ENCODE measurements around the gene CCN6. TPM values are rescaled to one million over a fixed set of nuclear protein-coding genes. Genes with fewer than 3 reads are reported as not detected.

The CCN6 gene
- total and polyA plus RNA-seq, 2 donors (not counting 1 experiment from before 2014, with no cell fraction given) = not detected

- H2AFZ ChIP-seq (ENCODE audit: insufficient read depth, low read depth, low read length, poor library complexity, severe bottlenecking) = no peak overlapping the region
- no peaks in the 10 kb centered on the region for H3K79me2 ChIP-seq (ENCODE audit: control insufficient read depth, insufficient read depth, low read length)
- H3K4me3 ChIP-seq (ENCODE audit: control extremely low read depth in 1 of 5, extremely low read depth in 1 of 5, insufficient read depth in 1 of 5, low read depth in 2 of 5, low read length in 4 of 5) = no peak overlapping the region
- H3K36me3 ChIP-seq (replicated peaks in 1 of 2; ENCODE audit: control extremely low read depth in 1 of 2, control insufficient read depth in 1 of 2, extremely low read depth in 1 of 2, insufficient read depth in 2 of 2, low read length in 1 of 2) = no peaks in the 10 kb centered on the region
- Mint-ChIP-seq H3K4me3 (peak overlapping the region; percentile 45), H3K9me3 (ENCODE audit: insufficient read depth) (no peaks in the 10 kb centered on the region), H3K27me3 (peaks cover 5% of the 10 kb centered on the region), H3K4me1 (peaks cover 4% of the 10 kb centered on the region), H3K27ac (no peak overlapping the region)
- H3K4me1 ChIP-seq (ENCODE audit: control insufficient read depth in 2 of 2, insufficient read depth in 2 of 2, low read length in 2 of 2) = peaks cover 0 to 3% of the 10 kb centered on the region in 2 donors
- no peak overlapping the region for H3K4me2 ChIP-seq (replicated peaks; ENCODE audit: low read depth, low read length, poor library complexity, severe bottlenecking)
- POLR2A ChIA-PET = no interaction called here
- ATAC-seq (ENCODE audit: low read depth) (no peak), DNase-seq (no peak)
- intact Hi-C loops (cut with micrococcal nuclease) = loop anchor here (5.0 kb wide), 1 partner anchor 1514 kb away; no protein-coding TSS in a partner anchor
- WGBS (ENCODE audit: insufficient coverage) = 92% methylated on average over 2 of the region's 3 CpGs
- no peaks in the 10 kb centered on the region for H3K27me3 ChIP-seq (replicated peaks in 1 of 4; ENCODE audit: control extremely low read depth in 1 of 4, control insufficient read depth in 3 of 4, insufficient read depth in 4 of 4, low read length in 3 of 4)
- no peaks in the 10 kb centered on the region for H3K9me3 ChIP-seq (ENCODE audit: control extremely low read depth in 1 of 3, control insufficient read depth in 2 of 3, insufficient read depth in 1 of 3, low read length in 2 of 3)
- TF ChIP-seq EZH2 (IDR thresholded peaks at IDR 0.05; ENCODE audit: borderline replicate concordance, insufficient read depth, low read depth, low read length, poor library complexity, severe bottlenecking) = no peak
- TF ChIP-seq, protein P1, sequence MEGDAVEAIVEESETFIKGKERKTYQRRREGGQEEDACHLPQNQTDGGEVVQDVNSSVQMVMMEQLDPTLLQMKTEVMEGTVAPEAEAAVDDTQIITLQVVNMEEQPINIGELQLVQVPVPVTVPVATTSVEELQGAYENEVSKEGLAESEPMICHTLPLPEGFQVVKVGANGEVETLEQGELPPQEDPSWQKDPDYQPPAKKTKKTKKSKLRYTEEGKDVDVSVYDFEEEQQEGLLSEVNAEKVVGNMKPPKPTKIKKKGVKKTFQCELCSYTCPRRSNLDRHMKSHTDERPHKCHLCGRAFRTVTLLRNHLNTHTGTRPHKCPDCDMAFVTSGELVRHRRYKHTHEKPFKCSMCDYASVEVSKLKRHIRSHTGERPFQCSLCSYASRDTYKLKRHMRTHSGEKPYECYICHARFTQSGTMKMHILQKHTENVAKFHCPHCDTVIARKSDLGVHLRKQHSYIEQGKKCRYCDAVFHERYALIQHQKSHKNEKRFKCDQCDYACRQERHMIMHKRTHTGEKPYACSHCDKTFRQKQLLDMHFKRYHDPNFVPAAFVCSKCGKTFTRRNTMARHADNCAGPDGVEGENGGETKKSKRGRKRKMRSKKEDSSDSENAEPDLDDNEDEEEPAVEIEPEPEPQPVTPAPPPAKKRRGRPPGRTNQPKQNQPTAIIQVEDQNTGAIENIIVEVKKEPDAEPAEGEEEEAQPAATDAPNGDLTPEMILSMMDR (IDR thresholded peaks at IDR 0.05) = no peak
- H3K27ac ChIP-seq (ENCODE audit: low read length in 2 of 2) = no peak overlapping the region
- H3K9ac ChIP-seq (ENCODE audit: low read length) = no peak overlapping the region
- no peaks in the 10 kb centered on the region for H4K20me1 ChIP-seq (ENCODE audit: control insufficient read depth, insufficient read depth, low read length, poor library complexity, severe bottlenecking)
- CTCF ChIA-PET = interaction anchor here (0.7 to 5.3 kb wide), 9 partner anchors 9 to 1513 kb away, joined by 3 to 86 read pairs (median 4); partner anchors contain the start of genes FAM229B and TUBE1
Observed at GRCh38 chr6:112041535-112041934, 12.4 kb upstream of the CCN6 start.
